Spleen (tissue), 7 donors: ENCODE data around the gene FARSA.

Experiments
- CTCF ChIP-seq, 11 experiments: fragments of 200-600 bp in 7 of 11; fragments of 450-650 bp in 4 of 11; sonication (generic) in 4 of 11; IDR thresholded peaks in 8 of 11; conservative IDR thresholded peaks in 3 of 11; 1 replicate in 7 of 11; 2 replicates in 4 of 11; pipeline versions ENCODE4 v1.4.0 to v1.8.0; 2016 to 2021; ENCODE audit warnings: antibody characterized with exemption in 11 of 11, inconsistent platforms in 4 of 11, mild to moderate bottlenecking in 1 of 11
- POLR2A ChIP-seq, 3 donors: fragments of 450-650 bp; IDR thresholded peaks; one replicate each; pipeline ENCODE4 v1.5.1; 2017; ENCODE audit warnings: antibody characterized with exemption in 3 of 3, mild to moderate bottlenecking in 1 of 3
- donor health status: DM: no; HTN: no; CAD: no; lungs with moderate emphysema.
- donor health status: DM: no; HTN: no; CAD: no.
- donor health status: DM: no; HTN: no; CAD: no.

- peak; percentile 80 to 98 (median 96) for TF ChIP-seq CTCF (IDR thresholded peaks at IDR 0.05 in 8 of 11, conservative IDR thresholded peaks at IDR 0.05 in 3 of 11)
- no peak for TF ChIP-seq POLR2A (IDR thresholded peaks at IDR 0.05)
Observed at GRCh38 chr19:12965017-12965811, 31.7 kb upstream of the FARSA start.
